Thoracic aorta (tissue), 2 donors: ENCODE measurements around the gene GADD45A. TPM values are rescaled to one million over a fixed set of nuclear protein-coding genes. Genes with fewer than 3 reads are reported as not detected.
A peak's percentile ranks its signal among the peaks of the same experiment; 100 is the strongest.

Experiments used
- ATAC-seq: fragments of 150-250 bp; one replicate; pipeline ENCODE4 v1.8.0; 2017; ENCODE audit warnings: low read depth; ENCODE audit not compliant: insufficient number of reproducible peaks, low FRiP score
- DNase-seq: peaks from one replicate; pipeline ENCODE4 v3.0.0-alpha.2; 2020; ENCODE audit warnings: low spot score
- H3K27ac ChIP-seq, 2 donors: fragments of 200-600 bp; sonication (generic); 1 replicate in 1 of 2; 2 replicates in 1 of 2; pipeline ENCODE4 v1.5.1; 2016; ENCODE audit warnings: mild to moderate bottlenecking in 2 of 2, moderate library complexity in 2 of 2
- H3K27me3 ChIP-seq: fragments of 200-600 bp; sonication (generic); replicated peaks from 2 replicates; pipeline ENCODE4 v1.6.0; 2016; ENCODE audit warnings: mild to moderate bottlenecking; ENCODE audit not compliant: insufficient read depth
- H3K36me3 ChIP-seq: fragments of 200-600 bp; sonication (generic); one replicate; pipeline ENCODE4 v1.5.1; 2016
- H3K4me1 ChIP-seq, 2 donors: fragments of 200-600 bp; sonication (generic); 1 replicate in 1 of 2; 2 replicates in 1 of 2; pipeline versions ENCODE4 v1.5.1 to v1.6.0; 2016; ENCODE audit warnings: low read depth in 2 of 2, mild to moderate bottlenecking in 1 of 2; ENCODE audit not compliant: control insufficient read depth in 1 of 2
- H3K4me3 ChIP-seq: fragments of 200-600 bp; sonication (generic); 2 replicates; pipeline ENCODE4 v1.5.1; 2016; ENCODE audit warnings: mild to moderate bottlenecking
- H3K9me3 ChIP-seq: fragments of 200-600 bp; sonication (generic); 2 replicates; pipeline ENCODE4 v1.5.1; 2016
- CTCF ChIP-seq: fragments of 200-600 bp; sonication (generic); IDR thresholded peaks from one replicate; pipeline ENCODE4 v1.5.1; 2019; ENCODE audit warnings: antibody characterized with exemption
- total RNA-seq, 2 donors: library from RNA; depleted of rRNA; stranded (reverse); fragments of >200 nt; gene quantifications; one replicate each; pipeline versions ENCODE4 v1.1.0 to v1.2.3, GENCODE V29; 2016

The GADD45A gene
- total RNA-seq, 2 donors from 2014 or later = 227 to 262 TPM

GRCh38 chr1:67688526-67689219 lies 3.7 kb downstream of the GADD45A start:
- Histone ChIP-seq H3K27ac (peak overlapping the region; percentile 98), H3K9me3 (no peaks in the 10 kb centered on the region), H3K4me3 (peak overlapping the region; percentile 97), H3K27me3 (no peaks in the 10 kb centered on the region), H3K4me1 (peaks cover 14 to 35% of the 10 kb centered on the region in 2 donors), H3K36me3 (peaks cover 15% of the 10 kb centered on the region)
- TF ChIP-seq CTCF = no peak
- ATAC-seq = no peak
- DNase-seq = no peak

- Histone ChIP-seq H3K36me3 (peaks cover 15% of the 10 kb centered on the region), H3K27ac (peak overlapping the region; percentile 98), H3K4me3 (no peak overlapping the region), H3K27me3 (no peaks in the 10 kb centered on the region), H3K9me3 (no peaks in the 10 kb centered on the region), H3K4me1 (peaks cover 8 to 27% of the 10 kb centered on the region in 2 donors)
- DNase-seq (no peak), ATAC-seq (no peak)
- TF ChIP-seq CTCF = no peak
Measured at GRCh38 chr1:67689267-67690017, 4.4 kb downstream of the GADD45A start.

GRCh38 chr1:67690018-67690363 lies 5.0 kb downstream of the GADD45A start:
- Histone ChIP-seq H3K4me3 (no peak overlapping the region), H3K4me1 (peaks cover 8 to 24% of the 10 kb centered on the region in 2 donors), H3K27ac (peak overlapping the region in 1 of 2 donors; percentile 98), H3K36me3 (peaks cover 15% of the 10 kb centered on the region), H3K9me3 (no peaks in the 10 kb centered on the region), H3K27me3 (no peaks in the 10 kb centered on the region)
- TF ChIP-seq CTCF = no peak
- DNase-seq (no peak), ATAC-seq (no peak)

GRCh38 chr1:67690411-67690810 lies 5.4 kb downstream of the GADD45A start:
- Histone ChIP-seq H3K27ac (no peak overlapping the region), H3K4me3 (no peak overlapping the region), H3K27me3 (no peaks in the 10 kb centered on the region), H3K4me1 (peaks cover 8 to 24% of the 10 kb centered on the region in 2 donors), H3K36me3 (peaks cover 15% of the 10 kb centered on the region), H3K9me3 (no peaks in the 10 kb centered on the region)
- no peak for TF ChIP-seq CTCF
- DNase-seq (no peak), ATAC-seq (no peak)

GRCh38 chr1:67691712-67692111 lies 6.7 kb downstream of the GADD45A start:
- Histone ChIP-seq H3K27me3 (no peaks in the 10 kb centered on the region), H3K27ac (no peak overlapping the region), H3K4me1 (peaks cover 8 to 24% of the 10 kb centered on the region in 2 donors), H3K4me3 (no peak overlapping the region), H3K9me3 (no peaks in the 10 kb centered on the region), H3K36me3 (peaks cover 15% of the 10 kb centered on the region)
- no peak for ATAC-seq
- TF ChIP-seq CTCF = no peak
- DNase-seq = no peak
